BLaER1 treated with 17β-estradiol and CSF1 and Interleukin-3, amounts not matched to agents 10 nM and 100 nM (cell line): ENCODE data around the gene TENM4.
A peak's percentile ranks its signal among the peaks of the same experiment; 100 is the strongest.

Experiments used
- H3K27ac ChIP-seq, 11 experiments: shearing (Covaris generic); formaldehyde crosslinking; 2 replicates each; pipeline ENCODE4 v1.8.1; 2022
- H3K27me3 ChIP-seq, 11 experiments: shearing (Covaris generic); formaldehyde crosslinking; 2 replicates each; pipeline ENCODE4 v1.8.1; 2022
- H3K36me3 ChIP-seq, 11 experiments: shearing (Covaris generic); formaldehyde crosslinking; 2 replicates each; pipeline ENCODE4 v1.8.1; 2022
- H3K4me1 ChIP-seq, 10 experiments: shearing (Covaris generic); formaldehyde crosslinking; 2 replicates each; pipeline ENCODE4 v1.8.1; 2022
- H3K4me2 ChIP-seq, 11 experiments: shearing (Covaris generic); formaldehyde crosslinking; 2 replicates each; pipeline ENCODE4 v1.8.1; 2022
- H3K4me3 ChIP-seq, 10 experiments: shearing (Covaris generic); formaldehyde crosslinking; 2 replicates each; pipeline ENCODE4 v1.8.1; 2022
- H3K9ac ChIP-seq, 11 experiments: shearing (Covaris generic); formaldehyde crosslinking; 2 replicates each; pipeline ENCODE4 v1.8.1; 2022
- H3K9me3 ChIP-seq, 11 experiments: shearing (Covaris generic); formaldehyde crosslinking; replicated peaks in 1 of 11; 2 replicates each; pipeline ENCODE4 v1.8.1; 2022
- H4K20me1 ChIP-seq, 11 experiments: shearing (Covaris generic); formaldehyde crosslinking; 2 replicates each; pipeline ENCODE4 v1.8.1; 2022
- Cebpa-rat ChIP-seq, 11 experiments: shearing (Covaris generic); IDR thresholded peaks; 2 replicates each; pipeline ENCODE4 v1.8.1; 2022

TENM4 gene

GRCh38 chr11:78744202-78744601 lies 696.6 kb downstream of the TENM4 start:
- Histone ChIP-seq H3K9me3 (no peaks in the 10 kb centered on the region), H3K4me3 (no peak overlapping the region), H3K36me3 (no peaks in the 10 kb centered on the region), H3K4me2 (no peak overlapping the region), H3K9ac (no peak overlapping the region), H4K20me1 (no peaks in the 10 kb centered on the region), H3K27me3 (no peaks in the 10 kb centered on the region), H3K4me1 (peaks cover 0 to 1% (median 0%) of the 10 kb centered on the region in 10 experiments; a peak in 2 of 20 replicates), H3K27ac (no peak overlapping the region)
- no peak for TF ChIP-seq Cebpa-rat (IDR thresholded peaks at IDR 0.05)

GRCh38 chr11:78742430-78742829 lies 698.4 kb downstream of the TENM4 start:
- no peak overlapping the region for H3K4me2 ChIP-seq

GRCh38 chr11:78741741-78742140 lies 699.1 kb downstream of the TENM4 start:
- no peaks in the 10 kb centered on the region for H3K9me3 ChIP-seq
- H4K20me1 ChIP-seq: no peaks in the 10 kb centered on the region
- no peak overlapping the region for H3K9ac ChIP-seq
- H3K4me2 ChIP-seq: no peak overlapping the region
- H3K27ac ChIP-seq: no peak overlapping the region
- peaks cover 0 to 7% (median 0%) of the 10 kb centered on the region in 11 experiments; a peak in 2 of 22 replicates for H3K36me3 ChIP-seq
- no peak overlapping the region for H3K4me3 ChIP-seq
- TF ChIP-seq Cebpa-rat (IDR thresholded peaks at IDR 0.05): no peak
- H3K27me3 ChIP-seq: no peaks in the 10 kb centered on the region
- 0 out of 20 replicates have a peak, but pooled peaks cover 0 to 3% (median 0%) of the 10 kb centered on the region in 10 experiments for H3K4me1 ChIP-seq

More at GRCh38 chr11:78742430-78742829, 698.4 kb downstream of the TENM4 start:
- Histone ChIP-seq H3K27ac (no peak overlapping the region), H3K27me3 (no peaks in the 10 kb centered on the region), H3K9ac (no peak overlapping the region), H4K20me1 (no peaks in the 10 kb centered on the region), H3K9me3 (no peaks in the 10 kb centered on the region), H3K4me3 (no peak overlapping the region), H3K36me3 (peaks cover 0 to 7% (median 0%) of the 10 kb centered on the region in 11 experiments; a peak in 1 of 22 replicates), H3K4me1 (no peaks in the 10 kb centered on the region)
- TF ChIP-seq Cebpa-rat (IDR thresholded peaks at IDR 0.05): no peak

GRCh38 chr11:78740199-78741071 lies 700.4 kb downstream of the TENM4 start:
- Histone ChIP-seq H3K4me2 (no peak overlapping the region), H3K9ac (no peak overlapping the region), H3K9me3 (no peaks in the 10 kb centered on the region), H3K27me3 (no peaks in the 10 kb centered on the region), H3K27ac (no peak overlapping the region), H3K4me3 (no peak overlapping the region), H4K20me1 (no peaks in the 10 kb centered on the region), H3K36me3 (peaks cover 0 to 7% (median 0%) of the 10 kb centered on the region in 11 experiments; a peak in 2 of 22 replicates), H3K4me1 (0 out of 20 replicates have a peak, but pooled peaks cover 0 to 5% (median 0%) of the 10 kb centered on the region in 10 experiments)
- TF ChIP-seq Cebpa-rat (IDR thresholded peaks at IDR 0.05): no peak

- Histone ChIP-seq H3K4me2 (no peak overlapping the region), H4K20me1 (no peaks in the 10 kb centered on the region), H3K36me3 (peaks cover 0 to 7% (median 0%) of the 10 kb centered on the region in 11 experiments; a peak in 2 of 22 replicates), H3K4me3 (no peak overlapping the region), H3K9me3 (no peaks in the 10 kb centered on the region), H3K4me1 (0 out of 20 replicates have a peak, but pooled peaks cover 0 to 5% (median 0%) of the 10 kb centered on the region in 10 experiments), H3K27ac (no peak overlapping the region), H3K27me3 (no peaks in the 10 kb centered on the region), H3K9ac (no peak overlapping the region)
- TF ChIP-seq Cebpa-rat (IDR thresholded peaks at IDR 0.05): no peak
Observed at GRCh38 chr11:78737891-78738290, 702.9 kb downstream of the TENM4 start.

- H3K27ac ChIP-seq: no peak overlapping the region
- no peak for TF ChIP-seq Cebpa-rat (IDR thresholded peaks at IDR 0.05)
- no peaks in the 10 kb centered on the region for H3K9me3 ChIP-seq
- 0 out of 20 replicates have a peak, but pooled peaks cover 0 to 5% (median 0%) of the 10 kb centered on the region in 10 experiments for H3K4me1 ChIP-seq
- H3K36me3 ChIP-seq: peaks cover 0 to 7% (median 0%) of the 10 kb centered on the region in 11 experiments; a peak in 2 of 22 replicates
- H3K4me2 ChIP-seq: peak overlapping the region in 1 of 11 experiments; percentile 16; a peak in 1 of 22 replicates
- H3K9ac ChIP-seq: no peak overlapping the region
- H4K20me1 ChIP-seq: no peaks in the 10 kb centered on the region
- no peaks in the 10 kb centered on the region for H3K27me3 ChIP-seq
- H3K4me3 ChIP-seq: no peak overlapping the region
Observed at GRCh38 chr11:78737301-78737700, 703.5 kb downstream of the TENM4 start.

GRCh38 chr11:78735711-78736110 lies 705.1 kb downstream of the TENM4 start:
- Histone ChIP-seq H3K4me2 (no peak overlapping the region), H3K9me3 (no peaks in the 10 kb centered on the region), H3K27me3 (no peaks in the 10 kb centered on the region), H3K4me1 (0 out of 20 replicates have a peak, but pooled peaks cover 0 to 5% (median 0%) of the 10 kb centered on the region in 10 experiments), H3K9ac (no peak overlapping the region), H3K27ac (no peak overlapping the region), H4K20me1 (no peaks in the 10 kb centered on the region), H3K4me3 (no peak overlapping the region), H3K36me3 (peaks cover 0 to 13% (median 0%) of the 10 kb centered on the region in 11 experiments; a peak in 2 of 22 replicates)
- no peak for TF ChIP-seq Cebpa-rat (IDR thresholded peaks at IDR 0.05)

- Histone ChIP-seq H4K20me1 (no peaks in the 10 kb centered on the region), H3K4me1 (peaks cover 0 to 16% (median 6%) of the 10 kb centered on the region in 10 experiments; a peak in 12 of 20 replicates), H3K4me3 (no peak overlapping the region), H3K9ac (no peak overlapping the region), H3K9me3 (no peaks in the 10 kb centered on the region), H3K4me2 (no peak overlapping the region), H3K27me3 (no peaks in the 10 kb centered on the region), H3K27ac (no peak overlapping the region), H3K36me3 (peaks cover 0 to 17% (median 0%) of the 10 kb centered on the region in 11 experiments; a peak in 3 of 22 replicates)
- TF ChIP-seq Cebpa-rat (IDR thresholded peaks at IDR 0.05): no peak
Observed at GRCh38 chr11:78733031-78733430, 707.8 kb downstream of the TENM4 start.

- no peaks in the 10 kb centered on the region for H3K9me3 ChIP-seq
- no peak for TF ChIP-seq Cebpa-rat (IDR thresholded peaks at IDR 0.05)
- H3K36me3 ChIP-seq: peaks cover 0 to 16% (median 0%) of the 10 kb centered on the region in 11 experiments; a peak in 3 of 22 replicates
- no peak overlapping the region for H3K27ac ChIP-seq
- H3K27me3 ChIP-seq: no peaks in the 10 kb centered on the region
- peaks cover 0 to 23% (median 10%) of the 10 kb centered on the region in 10 experiments; a peak in 12 of 20 replicates for H3K4me1 ChIP-seq
- no peak overlapping the region for H3K4me2 ChIP-seq
- H3K9ac ChIP-seq: no peak overlapping the region
- no peaks in the 10 kb centered on the region for H4K20me1 ChIP-seq
- H3K4me3 ChIP-seq: no peak overlapping the region
Observed at GRCh38 chr11:78732246-78732645, 708.6 kb downstream of the TENM4 start.
